ENCODE data around the gene PRG2.
"Not testable (repeated sequence)": the region's sequence is repeated elsewhere in the genome, so short reads cannot be mapped to it uniquely, and the experiment has no call there.

The PRG2 gene

DNA sequence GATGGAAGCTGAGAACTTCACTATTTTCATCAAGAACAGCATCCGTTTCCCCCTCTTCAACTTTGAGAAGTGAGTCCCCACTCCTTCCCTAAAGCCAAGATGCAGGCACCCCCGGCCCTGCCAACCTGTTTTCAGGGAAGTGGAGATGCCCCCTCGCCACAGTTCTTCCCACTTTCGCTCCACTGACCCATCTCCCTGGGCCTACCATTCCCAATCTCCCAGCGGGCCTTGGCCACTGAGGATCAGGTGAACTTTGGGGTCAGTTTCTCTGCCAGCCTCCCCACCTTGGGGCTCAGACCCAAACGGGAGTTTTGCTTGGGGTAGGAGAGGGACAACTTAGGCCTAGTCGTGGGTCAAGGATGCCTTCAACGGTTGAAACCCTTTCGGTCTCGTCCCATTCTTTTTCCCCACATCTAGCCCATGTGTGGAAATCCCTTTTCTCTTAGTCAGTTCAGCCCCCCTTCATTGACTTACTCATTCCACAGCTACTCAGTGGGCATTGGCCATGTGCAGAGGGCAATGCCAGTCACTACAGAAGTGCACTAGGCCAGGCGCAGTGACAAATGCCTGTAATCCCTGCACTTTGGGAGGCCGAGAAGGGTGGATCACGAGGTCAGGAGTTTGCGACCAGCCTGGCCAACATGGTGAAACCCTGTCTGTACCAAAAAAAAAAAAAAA, 41.7 kb downstream of the PRG2 start:
- H3K4me3 ChIP-seq (ENCODE audit: low read depth, low read length) = no peak overlapping the region

DNA sequence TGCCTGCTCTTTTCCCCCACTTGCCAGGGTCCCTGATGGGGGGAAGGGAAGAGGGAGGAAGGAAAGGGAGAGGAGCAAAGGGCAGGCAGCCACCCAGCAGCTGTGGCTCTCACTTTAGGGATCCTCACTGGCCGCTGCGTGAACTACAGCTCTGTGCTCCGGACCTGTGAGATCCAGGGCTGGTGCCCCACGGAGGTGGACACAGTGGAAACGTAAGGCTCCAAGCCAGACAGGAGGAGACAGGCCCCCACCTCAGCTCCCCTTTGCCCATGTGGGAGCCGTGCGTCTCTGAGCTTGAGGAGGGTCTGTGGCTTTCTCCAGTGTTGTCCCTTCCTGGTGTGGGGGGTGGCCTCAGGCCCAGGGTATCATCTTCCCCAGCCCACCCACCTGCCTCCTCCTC, 42.4 kb downstream of the PRG2 start:
- H3K4me3 ChIP-seq (ENCODE audit: low read depth, low read length) = no peak overlapping the region

DNA sequence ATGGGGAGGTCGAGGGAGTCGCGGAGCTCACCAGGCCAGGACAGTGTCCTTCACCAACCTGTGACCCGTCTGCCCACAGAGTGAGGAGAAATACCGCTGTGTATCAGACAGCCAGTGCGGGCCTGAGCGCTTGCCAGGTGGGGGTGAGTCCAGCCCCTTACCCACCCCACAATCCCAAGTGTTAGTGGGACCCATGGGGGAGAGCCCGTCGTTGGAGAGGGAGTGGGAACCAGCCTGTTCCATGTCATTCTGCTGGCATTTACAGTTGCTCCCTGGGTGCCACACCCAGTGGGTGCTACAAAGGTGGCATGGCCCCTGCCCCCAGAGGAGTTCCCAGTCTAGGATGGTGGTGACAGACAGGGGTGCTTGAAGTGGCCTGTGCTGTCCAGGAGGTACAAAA, 43.1 kb downstream of the PRG2 start:
- no peak overlapping the region for H3K4me3 ChIP-seq (ENCODE audit: low read depth, low read length)

DNA sequence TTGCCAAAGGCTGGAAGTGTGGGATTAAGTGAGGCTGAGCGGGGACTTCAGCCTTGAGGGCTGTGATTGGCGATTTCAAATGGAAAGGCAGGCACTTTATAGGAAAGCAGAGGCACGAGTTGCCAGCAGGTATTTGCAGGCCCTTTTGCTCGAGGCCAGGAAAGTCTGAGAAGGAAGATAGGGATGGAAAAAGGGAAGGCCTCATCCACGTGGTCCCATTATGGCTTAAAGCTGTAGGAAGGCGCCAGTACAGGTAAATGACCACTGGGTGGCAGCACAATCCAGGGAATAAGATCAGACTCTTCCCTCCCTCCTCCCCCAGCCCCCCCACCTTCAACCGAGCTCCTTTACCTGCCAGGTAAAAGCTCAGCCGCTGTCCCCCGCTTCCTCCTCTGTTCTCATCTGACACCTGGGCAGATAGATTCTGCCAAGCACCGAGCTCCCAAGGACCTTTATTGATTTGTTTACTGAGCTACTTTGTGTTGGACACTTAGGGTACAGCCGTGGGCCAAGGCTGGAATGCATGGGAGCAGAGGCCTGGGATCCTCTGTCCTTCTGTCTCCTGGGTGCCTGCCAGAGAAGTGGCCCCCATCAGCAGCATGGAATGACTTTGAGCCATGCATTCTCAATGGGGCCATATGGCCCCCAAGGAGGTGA, 44.8 kb downstream of the PRG2 start:
- no peak overlapping the region for H3K4me3 ChIP-seq (ENCODE audit: low read depth, low read length)

DNA sequence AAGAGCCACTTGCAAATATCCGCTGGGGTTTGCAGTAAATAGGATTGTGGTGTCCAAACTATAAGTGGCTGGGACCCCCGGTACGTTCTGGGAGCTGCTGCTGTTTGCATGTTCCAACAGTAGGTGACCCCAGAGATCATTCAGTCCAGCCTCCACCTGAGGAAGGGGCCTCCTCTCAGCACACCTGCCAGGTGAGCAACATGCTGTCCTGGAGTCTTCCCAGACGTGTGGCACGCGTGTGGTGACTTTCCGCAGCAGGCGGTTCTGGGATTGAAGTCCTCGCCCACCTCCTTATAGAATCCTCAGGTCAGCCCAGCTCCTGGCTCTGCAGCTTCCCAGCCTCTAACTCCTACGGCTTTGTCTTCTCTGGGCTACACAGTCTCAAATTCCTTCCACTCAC, 45.6 kb downstream of the PRG2 start:
- no peak overlapping the region for H3K4me3 ChIP-seq (ENCODE audit: low read depth, low read length)

DNA sequence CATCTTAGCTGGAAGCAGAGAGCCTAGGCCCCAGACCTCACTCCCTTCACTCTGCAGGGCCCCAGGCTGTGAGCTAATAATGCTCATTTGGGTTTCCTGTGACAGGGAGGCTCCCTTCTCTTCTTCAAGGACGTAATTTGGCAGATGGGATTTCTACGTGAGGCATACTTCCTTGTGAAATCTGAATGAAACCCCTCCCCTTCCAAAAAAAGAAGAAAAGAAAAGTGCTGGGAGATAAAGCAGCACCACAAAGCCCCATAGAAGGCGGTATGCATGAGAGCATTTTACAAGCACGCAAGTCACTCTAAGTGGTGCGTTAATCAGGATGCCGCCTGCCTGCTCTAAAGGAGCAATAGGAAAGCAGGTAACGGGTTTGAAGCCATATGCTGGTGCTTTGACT, 46.6 kb downstream of the PRG2 start:
- no peak overlapping the region for H3K4me3 ChIP-seq (ENCODE audit: low read depth, low read length)

DNA sequence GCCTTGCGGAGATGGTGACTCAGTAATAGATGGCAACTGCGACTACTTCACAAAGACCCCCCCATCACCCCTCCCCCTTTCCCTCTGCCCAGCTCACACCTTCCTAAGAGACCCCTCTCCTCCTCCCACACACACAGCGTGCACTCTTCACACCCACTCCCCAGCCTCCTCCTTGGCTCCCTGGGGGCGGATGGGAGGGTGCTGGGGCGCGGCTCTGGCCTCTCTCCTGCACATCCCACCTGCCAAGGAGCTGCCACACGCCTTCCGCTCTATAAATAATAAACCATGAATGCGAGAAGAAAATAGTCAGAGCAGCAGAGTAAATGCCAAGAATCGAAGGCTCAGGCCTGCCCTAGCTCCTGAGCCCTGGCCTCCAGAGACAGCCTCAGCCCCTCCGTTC, 47.7 kb downstream of the PRG2 start:
- H3K4me3 ChIP-seq (ENCODE audit: low read depth, low read length) = no peak overlapping the region

DNA sequence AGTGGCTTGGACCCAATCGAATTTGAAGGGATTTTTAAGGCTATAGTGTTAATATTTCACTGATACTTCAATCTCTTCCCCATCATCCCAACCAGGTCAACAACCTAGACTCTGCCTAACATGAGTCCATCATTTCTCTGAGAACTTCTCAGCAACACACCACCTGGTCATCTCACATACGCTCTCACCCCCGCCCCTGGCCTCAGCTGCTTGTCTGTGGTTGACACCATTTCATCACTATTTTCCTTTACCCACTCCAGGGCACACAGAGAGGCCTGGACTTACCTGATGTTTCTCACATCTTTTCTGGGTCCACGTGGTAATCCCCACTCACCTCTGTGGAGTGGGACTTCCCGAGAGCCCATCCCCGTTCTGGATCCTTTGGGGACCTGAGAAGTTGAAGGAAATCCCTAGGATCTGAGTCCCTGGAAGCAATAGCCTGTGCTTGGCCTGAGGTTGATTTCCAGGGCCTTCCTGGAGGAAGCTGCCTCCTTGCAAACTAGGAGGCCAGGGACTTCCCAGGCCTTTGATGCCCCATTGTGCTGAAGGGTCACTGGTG, 49.1 kb downstream of the PRG2 start:
- no peak overlapping the region for H3K4me3 ChIP-seq (ENCODE audit: low read depth, low read length)

DNA sequence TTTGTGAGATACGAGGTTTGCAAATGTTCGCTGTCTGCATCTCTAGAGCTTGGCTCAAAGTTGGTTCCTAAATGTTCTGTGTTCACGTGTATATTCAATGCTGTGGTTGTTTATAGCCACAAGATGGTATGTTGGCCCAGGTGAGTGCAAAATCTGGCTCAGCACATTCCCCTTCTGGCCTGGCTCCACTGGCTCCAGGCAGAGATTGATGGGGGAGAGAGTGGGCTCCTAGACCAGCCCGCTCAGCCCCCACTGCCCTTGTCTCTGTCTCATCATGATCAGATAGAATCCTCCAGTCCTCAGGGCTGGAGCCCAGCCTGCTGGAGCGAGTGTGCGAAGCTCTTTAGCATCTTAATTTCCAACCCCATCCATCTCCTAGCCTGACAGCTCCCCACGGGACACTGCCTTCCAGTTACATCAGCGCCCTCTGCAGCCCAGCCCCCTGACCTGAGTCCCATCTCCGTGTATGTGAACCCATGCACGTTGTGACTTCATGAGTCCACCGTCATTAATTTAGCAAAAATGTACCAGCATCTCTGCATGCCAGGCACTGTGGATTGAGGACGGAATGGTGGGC, 50.3 kb downstream of the PRG2 start:
- H3K4me3 ChIP-seq (ENCODE audit: low read depth, low read length) = no peak overlapping the region

GRCh38 chr11:57339328-57339727, 51.1 kb downstream of the PRG2 start:
- H3K4me3 ChIP-seq (ENCODE audit: low read depth, low read length) = no peak overlapping the region

GRCh38 chr11:57338142-57338541, 52.3 kb downstream of the PRG2 start, which contains the start of gene P2RX3:
Gene P2RX3 (plus strand): TSS chr11:57338352. CDS start chr11:57338551, 199 bp downstream.
- no peak within 1 kb of the TSS for H3K4me3 ChIP-seq (ENCODE audit: low read depth, low read length)

- H3K4me3 ChIP-seq (ENCODE audit: low read depth, low read length) = not testable (repeated sequence)
These were observed 53.6 kb downstream of the PRG2 start for GRCh38 chr11:57336856-57337255.
